ENCODE measurements around the gene AIPL1.

Gene AIPL1

GRCh38 chr17:6457688-6458459 lies 23.0 kb upstream of the AIPL1 start:
- Mint-ChIP-seq H3K4me3 (no peak overlapping the region), H3K27ac (no peak overlapping the region), H3K36me3 (no peaks in the 10 kb centered on the region), H3K27me3 (no peaks in the 10 kb centered on the region), H3K9me3 (no peaks in the 10 kb centered on the region), H3K4me1 (peaks cover 33% of the 10 kb centered on the region)

- H3K9me3 Mint-ChIP-seq, result no peaks in the 10 kb centered on the region
- no peak overlapping the region for H3K27ac Mint-ChIP-seq
- no peaks in the 10 kb centered on the region for H3K36me3 Mint-ChIP-seq
- H3K4me1 Mint-ChIP-seq, result peaks cover 28% of the 10 kb centered on the region
- no peaks in the 10 kb centered on the region for H3K27me3 Mint-ChIP-seq
- H3K4me3 Mint-ChIP-seq, result no peak overlapping the region
Observed at GRCh38 chr17:6456914-6457687, 22.2 kb upstream of the AIPL1 start.

DNA sequence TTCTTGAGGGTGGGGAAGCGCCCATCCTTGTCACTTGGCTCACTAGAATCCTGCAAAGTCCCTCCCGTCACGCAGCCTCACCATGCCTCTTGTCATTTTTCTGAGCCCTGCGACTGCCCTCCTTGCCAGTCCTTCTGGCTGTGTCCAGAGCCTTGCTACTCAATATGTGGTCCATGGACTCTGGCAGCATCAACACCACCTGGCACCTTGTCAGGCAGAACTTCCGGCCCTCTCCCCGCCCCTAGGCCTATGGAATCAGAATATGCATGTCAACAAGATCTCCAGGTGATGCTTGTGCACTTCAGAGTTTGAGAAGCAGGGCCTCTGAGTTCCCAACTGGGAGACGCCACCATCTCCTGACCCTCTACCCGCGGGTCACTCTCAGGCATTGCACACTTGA lies 21.4 kb upstream of the AIPL1 start:
- Mint-ChIP-seq H3K27me3 (no peaks in the 10 kb centered on the region), H3K4me3 (peak overlapping the region; percentile 8), H3K36me3 (no peaks in the 10 kb centered on the region), H3K9me3 (no peaks in the 10 kb centered on the region), H3K27ac (no peak overlapping the region), H3K4me1 (peaks cover 24% of the 10 kb centered on the region)

- H3K9me3 Mint-ChIP-seq, result no peaks in the 10 kb centered on the region
- peak overlapping the region; percentile 23 for H3K4me3 Mint-ChIP-seq
- no peaks in the 10 kb centered on the region for H3K27me3 Mint-ChIP-seq
- H3K36me3 Mint-ChIP-seq, result no peaks in the 10 kb centered on the region
- H3K27ac Mint-ChIP-seq, result no peak overlapping the region
- H3K4me1 Mint-ChIP-seq, result peaks cover 24% of the 10 kb centered on the region
Observed at GRCh38 chr17:6455321-6455705, 20.4 kb upstream of the AIPL1 start.

DNA sequence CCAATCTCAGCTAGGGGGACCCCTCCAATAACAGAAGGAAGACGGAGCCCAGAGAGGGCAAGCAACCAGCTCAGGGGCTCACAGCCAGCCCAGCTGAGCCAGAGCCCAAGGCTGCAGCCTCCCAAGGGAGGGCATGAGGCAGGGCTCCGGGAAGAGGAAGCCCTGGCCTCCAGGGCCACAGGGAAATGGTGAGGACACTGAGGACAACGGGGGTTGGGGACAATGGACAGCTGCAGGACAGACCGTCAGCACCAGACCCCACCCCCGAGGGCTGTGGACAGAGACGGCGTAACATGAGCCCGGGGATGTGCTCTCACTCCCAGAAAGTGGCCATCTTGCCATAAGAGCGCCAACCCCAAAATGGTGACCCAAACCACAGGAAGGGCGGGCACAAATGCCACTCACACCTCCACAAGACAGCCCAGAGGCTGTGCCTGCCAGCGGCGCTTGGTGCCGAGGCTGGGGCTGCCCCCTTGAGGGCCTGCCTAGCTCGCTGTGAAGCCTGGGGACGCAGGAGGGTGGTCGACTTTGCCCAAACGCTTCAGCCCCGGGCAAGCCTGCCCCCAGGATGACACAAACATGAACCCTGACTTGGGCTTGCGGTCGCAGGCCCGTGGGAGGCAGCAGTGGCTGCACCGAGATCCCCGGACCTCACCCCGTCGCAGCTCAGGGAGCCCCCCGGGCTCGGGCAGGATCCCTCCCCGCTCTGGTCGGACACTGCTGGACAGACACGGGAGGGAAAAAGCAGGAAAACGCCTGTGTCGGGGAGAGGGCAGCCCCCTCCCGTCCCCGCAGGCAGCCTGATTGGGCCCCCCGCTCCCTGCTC lies 19.8 kb upstream of the AIPL1 start:
- Mint-ChIP-seq H3K36me3 (no peaks in the 10 kb centered on the region), H3K27ac (peak overlapping the region; percentile 32), H3K27me3 (no peaks in the 10 kb centered on the region), H3K9me3 (no peaks in the 10 kb centered on the region), H3K4me3 (no peak overlapping the region), H3K4me1 (peaks cover 24% of the 10 kb centered on the region)

- Mint-ChIP-seq H3K27ac (no peak overlapping the region), H3K4me1 (peaks cover 24% of the 10 kb centered on the region), H3K27me3 (no peaks in the 10 kb centered on the region), H3K4me3 (peak overlapping the region; percentile 47), H3K36me3 (no peaks in the 10 kb centered on the region), H3K9me3 (no peaks in the 10 kb centered on the region)
Observed at GRCh38 chr17:6453279-6454024, 18.5 kb upstream of the AIPL1 start.

GRCh38 chr17:6452471-6453266 lies 17.7 kb upstream of the AIPL1 start:
- H3K27ac Mint-ChIP-seq, result no peak overlapping the region
- peaks cover 24% of the 10 kb centered on the region for H3K4me1 Mint-ChIP-seq
- no peaks in the 10 kb centered on the region for H3K27me3 Mint-ChIP-seq
- no peaks in the 10 kb centered on the region for H3K9me3 Mint-ChIP-seq
- H3K4me3 Mint-ChIP-seq, result no peak overlapping the region
- no peaks in the 10 kb centered on the region for H3K36me3 Mint-ChIP-seq

GRCh38 chr17:6450926-6451832 lies 16.3 kb upstream of the AIPL1 start:
- Mint-ChIP-seq H3K9me3 (no peaks in the 10 kb centered on the region), H3K4me1 (peaks cover 12% of the 10 kb centered on the region), H3K36me3 (no peaks in the 10 kb centered on the region), H3K4me3 (no peak overlapping the region), H3K27ac (no peak overlapping the region), H3K27me3 (no peaks in the 10 kb centered on the region)

DNA sequence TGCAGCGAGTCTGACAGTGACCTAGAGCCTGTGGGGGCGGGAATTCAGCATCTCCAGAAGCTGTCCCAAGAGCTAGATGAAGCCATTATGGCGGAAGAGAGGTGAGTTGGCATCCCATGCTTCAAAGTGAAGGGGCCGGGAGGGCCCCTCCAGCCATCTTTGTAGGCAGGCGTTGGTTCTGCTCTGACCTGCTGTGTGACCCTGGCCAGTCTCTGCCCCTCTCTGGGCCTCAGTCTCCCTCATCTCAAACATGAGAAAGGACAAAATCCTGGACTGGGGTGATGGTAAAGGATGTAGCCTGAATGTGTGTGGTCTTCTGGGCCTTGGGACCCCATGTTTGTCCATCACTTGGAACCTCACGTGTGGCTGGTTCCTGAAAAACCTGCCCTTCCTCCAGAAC lies 14.4 kb upstream of the AIPL1 start:
- Mint-ChIP-seq H3K4me1 (peaks cover 13% of the 10 kb centered on the region), H3K36me3 (no peaks in the 10 kb centered on the region), H3K4me3 (no peak overlapping the region), H3K27ac (no peak overlapping the region), H3K27me3 (no peaks in the 10 kb centered on the region), H3K9me3 (no peaks in the 10 kb centered on the region)

DNA sequence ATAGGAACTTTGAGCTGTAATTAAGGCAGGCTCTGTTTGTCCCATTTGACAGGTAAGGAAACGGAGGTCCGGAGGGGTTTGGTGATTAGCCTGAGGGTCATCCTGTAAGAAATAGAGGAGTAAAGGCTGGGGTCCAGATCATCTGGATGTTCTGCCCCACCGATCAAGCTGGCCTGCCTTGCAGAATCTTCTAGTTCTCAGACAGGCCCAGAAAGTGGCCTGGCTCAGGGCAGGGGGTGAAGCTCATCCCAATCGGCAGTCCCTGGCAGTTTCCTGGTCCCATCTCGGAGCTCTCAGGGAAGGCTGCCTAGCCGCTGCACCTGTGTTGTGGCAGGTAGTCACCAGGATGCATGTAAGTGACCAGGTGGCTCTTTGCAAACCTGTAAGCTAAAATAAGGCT lies 13.6 kb upstream of the AIPL1 start:
- Mint-ChIP-seq H3K9me3 (no peaks in the 10 kb centered on the region), H3K36me3 (no peaks in the 10 kb centered on the region), H3K4me3 (no peak overlapping the region), H3K27me3 (no peaks in the 10 kb centered on the region), H3K4me1 (peaks cover 15% of the 10 kb centered on the region), H3K27ac (no peak overlapping the region)

DNA sequence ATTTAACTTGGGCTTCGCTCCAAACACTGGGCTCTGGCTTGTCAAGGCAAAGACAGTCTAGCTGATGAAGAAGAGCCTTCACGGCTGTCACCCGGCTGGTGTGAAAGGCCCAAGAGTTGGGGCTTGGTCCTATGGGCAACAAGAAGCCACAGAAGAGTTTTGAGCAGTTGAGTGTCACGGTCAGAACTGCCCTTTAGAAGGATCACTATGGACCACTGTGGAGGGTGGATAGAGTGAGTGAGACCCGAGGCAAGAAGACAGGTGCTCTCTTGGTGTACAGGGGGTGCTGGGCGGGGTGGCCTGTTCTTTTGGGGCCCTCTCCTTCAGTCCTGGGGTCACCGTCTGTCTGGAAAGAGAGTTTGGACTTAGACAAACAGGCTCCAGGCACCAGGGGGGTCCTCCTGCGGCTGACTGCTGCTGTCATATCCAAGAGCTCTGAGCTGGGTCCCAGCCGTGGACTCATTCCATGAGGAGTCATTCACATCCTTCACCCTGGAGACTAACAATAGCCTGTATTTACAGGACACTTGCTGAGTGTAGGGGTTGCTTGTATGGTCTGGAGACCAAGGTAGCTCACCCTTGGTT lies 11.7 kb upstream of the AIPL1 start:
- Mint-ChIP-seq H3K27ac (no peak overlapping the region), H3K4me3 (no peak overlapping the region), H3K9me3 (no peaks in the 10 kb centered on the region), H3K4me1 (peaks cover 14% of the 10 kb centered on the region), H3K27me3 (no peaks in the 10 kb centered on the region), H3K36me3 (no peaks in the 10 kb centered on the region)

DNA sequence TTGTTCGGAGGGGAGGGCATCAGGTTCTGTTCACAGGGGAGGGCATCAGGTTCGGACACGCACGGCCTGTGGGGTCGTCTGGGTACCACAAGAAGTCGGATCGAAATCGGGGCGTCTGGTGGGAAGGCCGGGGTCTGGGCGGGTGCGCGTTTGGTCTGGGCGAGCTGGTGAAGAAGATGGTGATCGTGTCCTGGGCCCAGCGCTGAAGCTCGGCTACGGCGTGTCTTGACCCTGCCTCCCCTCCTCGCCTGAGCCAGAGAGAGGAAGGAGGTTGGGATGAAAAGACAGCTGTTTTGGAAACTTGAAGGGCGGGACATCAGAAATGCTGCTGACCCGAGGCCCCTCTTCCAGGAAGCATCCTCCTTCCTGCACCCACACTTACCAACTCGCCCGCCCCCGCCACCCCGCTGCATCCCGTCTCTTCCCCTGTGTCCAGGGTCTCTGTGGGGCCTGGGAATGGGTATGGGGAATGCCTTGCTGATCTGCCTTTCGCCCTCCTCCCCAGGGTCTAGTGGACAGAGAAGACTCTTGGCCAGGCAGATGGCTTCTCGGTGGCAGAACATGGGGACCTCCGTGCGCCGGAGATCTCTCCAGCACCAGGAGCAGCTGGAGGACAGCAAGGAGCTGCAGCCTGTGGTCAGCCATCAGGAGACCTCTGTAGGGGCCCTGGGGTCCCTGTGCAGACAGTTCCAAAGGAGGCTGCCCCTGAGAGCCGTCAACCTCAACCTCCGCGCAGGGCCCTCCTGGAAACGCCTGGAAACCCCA lies 9.8 kb upstream of the AIPL1 start:
- Mint-ChIP-seq H3K4me3 (peak overlapping the region; percentile 96), H3K4me1 (peaks cover 14% of the 10 kb centered on the region), H3K9me3 (no peaks in the 10 kb centered on the region)

More for the DNA sequence above, 9.8 kb upstream of the AIPL1 start:
- Mint-ChIP-seq H3K27me3 (no peaks in the 10 kb centered on the region), H3K36me3 (no peaks in the 10 kb centered on the region), H3K27ac (peak overlapping the region; percentile 30)
